ENCODE results near the gene TENM4. TPM values are rescaled to one million over a fixed set of nuclear protein-coding genes. Genes with fewer than 3 reads are reported as not detected.

The TENM4 gene
- total RNA-seq, 1 experiment from 2014 or later = 0.39 TPM

- no TSS peak for BruUV-seq (replicated peaks)
- in situ Hi-C loops (cut with HindIII; ENCODE audit: low pct_unique_long_range_greater_than_20kb, low sequenced_read_pairs) (no loop called here), intact Hi-C loops (cut with micrococcal nuclease; ENCODE audit: unreplicated experiment) (no loop called here)
- no peak overlapping the region for H3K4me3 ChIP-seq (ENCODE audit: low read depth in 2 of 2, low read length in 2 of 2)
- H3K36me3 ChIP-seq (ENCODE audit: control insufficient read depth, insufficient read depth, low read length) = no peaks in the 10 kb centered on the region
- DNase-seq (ENCODE audit: low read depth, low spot score) (no peak), ATAC-seq (no peak)
- H3K27ac ChIP-seq (ENCODE audit: low read length) = no peak overlapping the region
- H3K27me3 ChIP-seq (ENCODE audit: control insufficient read depth, insufficient read depth, low read length) = peaks cover 10% of the 10 kb centered on the region
- ChIA-PET POLR2A (no interaction called here), CTCF (no interaction called here)
- H3K4me1 ChIP-seq (ENCODE audit: control insufficient read depth, insufficient read depth, low read length) = no peaks in the 10 kb centered on the region
- no peaks in the 10 kb centered on the region for H3K9me3 ChIP-seq (ENCODE audit: control insufficient read depth, insufficient read depth, low read depth, low read length)
- TF ChIP-seq SIN3A (IDR thresholded peaks at IDR 0.05; ENCODE audit: borderline replicate concordance, insufficient read depth, low read depth, low read length) (no peak), REST (IDR thresholded peaks at IDR 0.05; ENCODE audit: insufficient read depth in 1 of 2, low read depth in 2 of 2, low read length in 1 of 2) (no peak), CTCF (IDR thresholded peaks at IDR 0.05) (no peak), TCF7L2 (IDR thresholded peaks at IDR 0.05; ENCODE audit: low read depth, low read length) (no peak), POLR2AphosphoS5 (IDR thresholded peaks at IDR 0.05; ENCODE audit: low read depth, low read length) (no peak)
These were observed 187.6 kb downstream of the TENM4 start for GRCh38 chr11:79253280-79253679.

GRCh38 chr11:79249295-79249993, 191.4 kb downstream of the TENM4 start:
- H3K27ac ChIP-seq (ENCODE audit: low read length) = no peak overlapping the region
- ChIA-PET CTCF (no interaction called here), POLR2A (no interaction called here)
- H3K27me3 ChIP-seq (ENCODE audit: control insufficient read depth, insufficient read depth, low read length) = peaks cover 11% of the 10 kb centered on the region
- TF ChIP-seq SIN3A (IDR thresholded peaks at IDR 0.05; ENCODE audit: borderline replicate concordance, insufficient read depth, low read depth, low read length) (no peak), POLR2AphosphoS5 (IDR thresholded peaks at IDR 0.05; ENCODE audit: low read depth, low read length) (no peak), TCF7L2 (IDR thresholded peaks at IDR 0.05; ENCODE audit: low read depth, low read length) (no peak), CTCF (IDR thresholded peaks at IDR 0.05) (no peak), REST (IDR thresholded peaks at IDR 0.05; ENCODE audit: insufficient read depth in 1 of 2, low read depth in 2 of 2, low read length in 1 of 2) (no peak)
- no TSS peak for BruUV-seq (replicated peaks)
- in situ Hi-C loops (cut with HindIII; ENCODE audit: low pct_unique_long_range_greater_than_20kb, low sequenced_read_pairs) = no loop called here
- DNase-seq (ENCODE audit: low read depth, low spot score) (no peak), ATAC-seq (no peak)
- H3K4me1 ChIP-seq (ENCODE audit: control insufficient read depth, insufficient read depth, low read length) = no peaks in the 10 kb centered on the region
- no peaks in the 10 kb centered on the region for H3K9me3 ChIP-seq (ENCODE audit: control insufficient read depth, insufficient read depth, low read depth, low read length)
- H3K36me3 ChIP-seq (ENCODE audit: control insufficient read depth, insufficient read depth, low read length) = no peaks in the 10 kb centered on the region
- intact Hi-C loops (cut with micrococcal nuclease; ENCODE audit: unreplicated experiment) = no loop called here
- H3K4me3 ChIP-seq (ENCODE audit: low read depth in 2 of 2, low read length in 2 of 2) = no peak overlapping the region
